GM19324 (cell line): ENCODE results near the gene PSMA7.
A peak's percentile ranks its signal among the peaks of the same experiment; 100 is the strongest.

Experiments
- ATAC-seq: cut with Tn5 transposase; IDR thresholded peaks from one replicate; pipeline ENCODE4 v1.9.1; 2021; ENCODE audit warnings: mild to moderate bottlenecking, moderate library complexity; ENCODE audit not compliant: unreplicated experiment, low FRiP score

Gene PSMA7

DNA sequence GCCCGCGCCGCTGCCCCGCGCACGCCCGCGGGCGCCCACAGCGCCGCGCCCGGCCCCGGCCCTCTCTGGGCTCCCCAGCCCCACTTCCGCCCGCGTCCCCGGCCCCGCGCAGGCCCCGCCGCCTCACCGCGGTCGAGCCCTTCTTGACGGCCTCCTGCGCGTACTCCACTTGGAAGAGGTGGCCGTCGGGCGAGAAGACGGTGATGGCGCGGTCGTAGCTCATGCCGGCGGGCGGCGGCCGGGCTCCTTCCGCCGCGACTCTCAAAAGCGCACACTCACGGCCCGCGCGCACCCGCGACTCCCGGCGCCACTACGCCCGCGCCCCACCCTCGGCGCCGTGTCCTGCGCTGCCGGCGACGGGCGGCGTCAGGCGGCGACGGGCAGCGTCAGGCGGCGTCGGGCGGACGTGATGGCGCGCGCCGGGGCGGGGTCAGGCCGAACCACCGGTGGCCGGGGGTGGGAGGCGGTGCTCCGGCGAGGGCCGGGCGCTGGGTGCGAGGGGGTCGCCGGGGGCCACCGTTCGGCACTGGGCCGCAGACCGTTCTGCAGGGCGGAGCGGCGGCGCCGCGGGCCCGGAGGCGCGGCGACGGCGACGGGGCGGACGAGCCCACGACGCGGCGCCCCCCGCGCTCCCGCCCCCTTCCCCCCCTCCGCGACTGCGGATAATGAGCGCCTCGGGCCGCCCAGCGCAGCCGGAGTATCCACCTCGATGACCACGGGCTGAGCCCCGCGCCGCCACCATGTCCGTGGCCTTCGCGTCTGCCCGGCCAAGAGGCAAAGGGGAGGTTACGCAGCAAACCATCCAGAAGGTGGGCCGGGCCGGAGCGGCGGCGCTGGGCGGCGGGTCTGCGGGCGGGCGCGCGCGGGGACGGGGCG, at the start of gene PSMA7, which contains the start of gene SS18L1:
TSS of gene PSMA7 (minus strand) at position 314 of the 876 bp plus-strand sequence. CDS start at position 223, 91 bp downstream.
TSS of gene SS18L1 (plus strand) at position 689 of the 876 bp plus-strand sequence. CDS start at position 741, 52 bp downstream.
- ATAC-seq: peak; percentile 84

DNA sequence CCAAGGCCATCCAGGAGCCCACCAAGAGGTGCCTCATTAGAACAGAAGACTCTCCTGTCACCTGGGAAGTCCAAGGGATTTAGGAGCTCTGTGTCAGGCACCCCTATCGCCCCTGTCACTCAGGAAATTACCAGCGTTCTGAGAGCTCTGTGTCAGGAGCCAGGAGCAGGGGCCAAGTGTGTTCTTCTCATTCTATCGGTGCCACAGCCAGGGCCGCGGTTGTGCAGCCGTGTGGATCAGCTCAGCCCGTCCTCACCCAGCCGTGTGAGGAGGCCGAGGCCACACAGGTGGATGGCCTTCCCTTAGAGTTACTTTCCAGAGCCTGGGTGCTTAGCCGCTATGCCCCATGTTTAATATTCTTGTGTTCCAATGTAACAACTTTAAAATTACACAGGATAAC, 49.4 kb upstream of the PSMA7 start:
- no peak for ATAC-seq

DNA sequence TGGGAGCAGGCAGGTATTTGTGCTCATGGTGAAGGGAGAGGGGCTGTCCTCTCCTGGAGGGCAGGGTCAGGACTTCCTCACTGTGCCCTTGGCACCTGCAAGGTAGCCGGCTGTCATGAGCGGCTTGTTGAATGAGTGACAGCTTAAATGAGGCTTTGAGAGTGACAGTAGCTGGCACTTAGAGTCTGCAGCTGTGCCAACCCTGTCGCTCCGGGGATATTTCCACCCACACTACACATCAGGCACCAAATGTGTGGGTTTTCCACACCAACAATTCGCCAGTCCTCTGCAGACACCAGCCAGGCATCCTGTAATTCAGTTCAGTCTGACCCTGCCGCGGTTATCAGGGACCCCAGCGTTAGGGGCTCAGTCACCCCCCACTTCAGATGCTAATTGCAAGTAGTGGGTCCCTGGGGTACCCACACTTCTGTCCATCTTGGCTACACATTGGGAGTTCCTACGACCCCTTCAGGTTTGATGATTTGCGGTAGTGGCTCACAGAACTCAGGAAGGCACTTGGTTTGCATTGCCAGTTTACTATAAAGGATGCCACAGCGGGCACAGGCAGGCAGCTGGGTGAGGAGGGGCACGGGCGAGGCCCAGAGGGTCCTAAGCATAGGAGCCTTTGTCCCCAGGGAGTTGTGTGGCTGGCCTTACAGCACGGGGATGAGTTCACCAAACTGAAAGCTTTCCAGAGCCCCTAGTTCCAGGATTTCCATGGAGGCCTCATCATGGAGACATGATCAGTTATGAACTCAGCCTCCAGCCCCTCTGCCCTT, 48.8 kb upstream of the PSMA7 start:
- no peak for ATAC-seq

DNA sequence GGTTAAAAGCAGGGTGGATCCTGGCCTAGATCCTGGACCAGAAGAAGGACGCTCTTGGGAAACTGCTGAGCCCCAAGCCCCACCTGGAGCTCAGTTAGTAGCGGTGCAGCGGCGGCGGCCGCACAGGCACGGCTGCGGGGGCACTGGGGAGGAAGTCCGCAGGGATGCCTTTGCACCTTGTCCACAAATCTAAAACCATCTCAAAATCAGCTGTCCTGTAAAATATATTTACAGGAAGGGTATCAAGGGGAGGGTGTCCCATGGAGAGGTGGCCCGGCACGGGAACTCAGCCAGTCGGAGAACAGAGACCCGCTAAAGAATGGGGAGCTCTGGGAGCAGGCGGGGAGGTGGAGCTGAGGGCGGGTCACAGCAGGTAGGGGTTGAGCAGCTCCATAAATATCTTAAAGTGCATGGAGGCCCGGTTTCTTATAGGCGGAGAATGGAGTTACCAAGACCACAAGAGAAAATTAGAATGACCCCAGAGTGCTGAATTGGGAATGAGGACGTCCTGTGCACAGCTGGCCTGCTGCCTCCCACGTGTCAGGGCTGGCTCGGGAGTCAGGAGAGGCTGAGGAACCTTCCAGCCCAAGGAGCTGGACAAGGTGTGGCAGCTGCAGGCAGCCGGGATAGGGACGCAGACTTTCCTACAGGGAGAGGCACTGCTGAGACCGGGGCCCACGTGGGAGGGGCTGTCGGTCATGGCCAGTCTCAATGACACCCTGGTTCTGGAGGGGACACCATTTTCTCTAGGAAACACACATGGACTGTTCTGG, 47.6 kb upstream of the PSMA7 start:
- ATAC-seq: no peak

DNA sequence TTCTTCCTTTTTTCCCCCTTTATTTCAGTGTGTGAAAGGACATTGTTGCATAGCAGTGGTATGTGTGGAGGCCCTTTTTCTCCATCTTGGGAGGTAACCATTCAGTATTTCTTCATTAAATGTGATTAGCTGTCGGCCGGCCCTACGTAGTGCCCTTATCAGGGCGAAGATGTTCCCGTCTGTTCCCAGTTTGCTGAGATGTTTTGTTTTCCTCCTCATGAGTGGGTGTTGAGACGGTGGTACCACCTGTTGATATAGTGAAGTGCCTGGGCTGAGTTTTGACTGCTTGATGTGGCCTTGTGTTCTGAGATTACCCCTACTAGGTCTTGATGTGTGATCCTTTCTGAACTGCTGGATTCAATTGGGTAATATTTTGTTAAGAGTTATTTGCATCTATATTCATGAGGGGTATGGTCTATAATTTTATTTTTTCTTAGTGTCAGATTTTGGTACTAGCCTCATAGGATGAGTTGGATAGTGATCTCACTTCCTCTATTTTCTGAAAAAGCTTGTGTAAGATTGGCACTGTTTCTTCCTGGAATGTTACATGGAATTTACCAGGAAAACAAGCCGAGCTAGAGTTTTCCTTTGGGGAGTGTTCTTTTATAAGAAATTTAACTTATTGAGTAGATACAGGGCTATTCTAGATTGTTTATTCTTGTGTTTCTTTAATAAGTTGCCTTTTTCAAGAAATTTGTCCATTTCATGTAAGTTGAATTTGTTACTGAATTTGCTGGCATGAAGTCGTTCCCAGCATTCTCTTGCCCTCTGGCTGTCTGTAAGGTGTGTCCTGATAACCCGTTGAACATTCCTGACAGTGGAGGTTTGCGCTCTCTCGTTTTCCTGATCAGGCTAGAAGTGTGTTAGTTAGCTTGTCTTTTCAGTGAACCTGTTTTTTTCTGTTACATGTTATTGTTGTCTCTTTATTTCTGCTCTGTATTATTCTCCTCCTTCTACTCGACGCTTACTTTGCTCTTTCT, 44.0 kb upstream of the PSMA7 start:
- ATAC-seq: no peak

DNA sequence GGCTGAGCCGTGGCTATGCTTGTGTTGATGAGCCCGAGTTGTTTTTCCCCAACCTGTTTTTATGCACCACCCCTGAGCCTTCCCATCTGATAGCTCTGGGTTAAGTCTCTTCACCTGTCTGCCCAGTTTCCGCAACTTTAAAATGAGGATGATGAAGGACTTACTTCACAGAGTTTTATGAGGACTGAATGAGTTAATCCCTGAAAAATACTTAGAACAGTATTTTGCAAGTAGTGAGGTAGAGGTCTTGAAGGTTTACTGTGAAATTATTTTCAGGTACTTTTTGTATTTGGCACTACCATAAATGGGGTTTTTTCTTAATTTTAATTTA, 42.9 kb upstream of the PSMA7 start:
- no peak for ATAC-seq

DNA sequence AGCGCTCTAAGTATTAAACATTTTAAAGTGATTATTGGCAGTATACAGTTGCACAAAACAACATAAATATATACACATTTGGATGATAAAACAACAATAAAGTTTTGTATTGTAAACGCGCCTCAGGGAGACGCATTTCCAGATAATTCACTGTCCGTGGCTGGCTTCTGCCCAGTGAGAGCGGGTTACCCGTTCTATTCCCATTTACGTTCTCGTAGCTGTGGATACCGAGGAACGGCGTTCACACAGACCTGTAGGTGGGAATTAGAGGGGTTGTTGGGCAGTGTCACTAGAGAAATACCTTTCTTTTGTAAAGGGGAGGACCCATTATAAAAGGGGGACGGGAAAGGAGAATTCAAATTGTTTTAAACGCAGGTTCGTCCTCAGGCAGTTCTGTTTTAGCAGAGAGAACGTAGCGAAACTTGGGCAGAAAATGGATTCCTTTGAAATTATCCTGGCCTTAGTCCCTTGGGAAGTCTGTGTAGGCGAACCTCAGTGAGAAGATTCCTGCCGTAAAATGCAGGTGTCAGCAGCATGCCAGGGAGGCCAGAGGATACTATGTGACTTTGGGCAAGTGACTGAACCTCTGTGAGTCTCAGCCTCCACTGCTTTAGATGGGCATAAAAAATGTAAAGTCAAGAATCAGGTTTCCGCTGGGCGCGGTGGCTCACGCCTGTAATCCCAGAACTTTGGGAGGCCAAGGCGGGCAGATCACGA, 40.4 kb upstream of the PSMA7 start:
- no peak for ATAC-seq

DNA sequence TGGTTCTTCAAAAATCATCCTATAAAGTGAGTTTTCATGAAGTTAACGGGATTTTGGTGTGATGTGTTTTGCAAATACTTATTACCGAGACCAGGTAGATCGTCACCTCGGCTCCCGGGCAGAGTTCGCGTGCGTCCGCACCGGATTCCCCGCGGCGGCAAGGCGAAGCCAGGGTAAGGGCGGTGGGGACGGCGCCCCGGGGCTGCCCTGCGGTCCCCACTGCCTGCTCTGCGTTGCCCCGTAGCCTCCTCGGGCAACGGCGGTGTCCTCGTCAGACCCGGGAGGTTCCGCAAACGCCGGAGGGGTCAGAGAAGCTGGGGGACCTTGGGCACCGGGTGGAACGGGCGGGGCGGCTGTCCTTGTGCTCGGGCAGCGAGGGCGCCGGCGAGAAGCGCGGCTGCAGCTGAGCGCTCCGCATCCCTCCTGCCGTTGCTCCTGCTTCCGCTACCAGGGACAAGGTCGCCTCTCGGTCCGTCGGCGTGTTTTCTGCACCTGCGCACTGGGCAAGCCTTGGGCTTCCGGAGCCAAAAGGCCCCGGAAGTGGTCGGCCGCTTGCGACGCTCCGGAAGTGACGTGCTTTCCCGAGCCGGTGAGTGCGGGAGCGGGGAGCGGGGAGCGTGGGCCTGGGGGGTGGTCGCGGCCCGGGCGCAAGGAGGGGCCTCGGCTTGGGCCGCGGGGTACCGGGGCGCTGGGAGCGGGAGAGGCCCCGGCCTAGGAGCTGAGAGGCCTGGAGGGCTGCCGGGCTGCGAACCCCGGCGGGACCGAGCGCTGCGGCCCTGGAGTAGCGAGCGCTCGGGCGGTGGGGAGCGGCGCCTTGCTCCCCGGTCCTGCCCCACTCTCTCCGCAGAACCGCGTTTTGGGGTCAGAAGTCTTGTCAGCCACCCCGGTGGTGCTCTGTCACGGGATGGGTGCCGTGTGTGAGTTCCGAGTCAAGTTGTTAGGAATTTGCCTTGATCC, 39.6 kb upstream of the PSMA7 start, which contains the start of gene MTG2:
TSS of gene MTG2 (plus strand) at position 560 of the 957 bp plus-strand sequence. CDS start 10,393 bp downstream, outside the sequence.
- peak; percentile 95 for ATAC-seq

DNA sequence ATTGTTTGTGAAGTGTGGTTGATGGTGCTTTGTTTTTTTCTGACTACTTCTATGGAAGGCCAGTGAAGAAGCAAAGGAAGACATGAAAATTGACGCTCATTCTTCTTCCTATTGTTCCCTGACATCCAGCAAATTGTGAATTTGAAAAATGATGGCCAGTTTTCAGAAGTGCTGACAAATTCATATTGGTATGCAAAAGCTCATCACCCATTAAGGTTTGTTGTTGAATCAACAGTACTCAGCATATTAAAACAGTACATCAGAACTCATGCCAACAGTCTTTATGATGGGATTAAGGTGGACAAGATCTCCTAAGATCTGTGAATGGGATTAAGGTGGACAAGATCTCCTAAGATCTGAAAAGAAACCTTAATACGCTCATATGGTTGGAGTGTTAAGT, 38.6 kb upstream of the PSMA7 start:
- no peak for ATAC-seq

DNA sequence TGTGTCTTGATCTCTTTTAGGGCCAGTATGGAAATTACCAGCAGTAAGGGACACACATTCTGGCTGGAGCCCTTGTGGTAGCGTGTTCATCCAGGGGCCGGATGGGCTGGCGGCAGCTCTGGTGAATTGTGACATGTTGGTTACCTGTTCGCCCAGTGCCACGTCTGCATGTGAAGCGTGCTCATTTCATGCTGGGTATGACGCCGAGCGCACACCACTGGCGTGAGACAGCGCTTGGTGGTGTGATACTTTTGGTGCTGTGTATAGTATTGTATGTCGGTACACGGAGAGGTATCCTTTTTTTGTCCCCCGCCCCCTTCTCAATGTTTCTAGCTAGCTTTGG, 35.9 kb upstream of the PSMA7 start:
- no peak for ATAC-seq

DNA sequence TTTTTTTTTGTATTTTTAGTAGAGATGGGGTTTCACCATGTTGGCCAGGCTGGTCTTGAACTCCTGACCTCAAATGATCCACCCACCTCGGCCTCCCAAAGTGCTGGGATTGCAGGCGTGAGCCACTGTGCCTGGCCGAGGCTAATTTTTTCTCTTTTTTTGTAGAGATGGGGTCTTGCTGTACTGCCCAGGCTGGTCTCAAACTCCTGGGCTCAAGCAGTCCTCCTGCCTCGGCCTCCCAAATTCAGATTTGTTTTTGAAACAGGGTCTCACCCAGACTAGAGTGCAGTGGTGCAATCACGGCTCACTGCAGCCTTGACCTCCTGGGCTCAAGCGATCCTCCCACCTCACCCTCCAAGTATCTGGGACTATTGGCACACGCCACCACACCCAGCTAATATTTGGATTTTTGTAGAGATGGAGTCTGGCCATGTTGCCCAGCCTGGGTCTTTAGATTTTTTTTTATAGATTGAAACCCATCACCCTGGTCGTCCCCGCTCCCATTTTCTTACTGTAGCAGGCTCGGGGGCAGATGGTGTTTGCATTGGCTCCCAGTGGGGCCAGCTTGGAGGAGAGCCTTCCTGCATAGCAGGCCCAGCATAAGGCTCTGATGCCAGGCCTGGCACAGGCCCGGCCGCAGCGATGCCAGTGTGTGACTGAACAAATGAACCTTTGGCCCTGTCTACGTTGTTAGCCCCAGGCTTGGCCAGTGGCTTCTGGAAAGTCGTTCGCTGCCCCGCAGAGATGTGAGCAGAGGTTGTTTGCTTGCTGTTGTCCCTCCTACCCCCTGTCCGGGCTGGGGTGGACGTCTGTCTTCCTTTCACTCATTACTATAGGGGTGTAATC, 35.3 kb upstream of the PSMA7 start:
- ATAC-seq: no peak

DNA sequence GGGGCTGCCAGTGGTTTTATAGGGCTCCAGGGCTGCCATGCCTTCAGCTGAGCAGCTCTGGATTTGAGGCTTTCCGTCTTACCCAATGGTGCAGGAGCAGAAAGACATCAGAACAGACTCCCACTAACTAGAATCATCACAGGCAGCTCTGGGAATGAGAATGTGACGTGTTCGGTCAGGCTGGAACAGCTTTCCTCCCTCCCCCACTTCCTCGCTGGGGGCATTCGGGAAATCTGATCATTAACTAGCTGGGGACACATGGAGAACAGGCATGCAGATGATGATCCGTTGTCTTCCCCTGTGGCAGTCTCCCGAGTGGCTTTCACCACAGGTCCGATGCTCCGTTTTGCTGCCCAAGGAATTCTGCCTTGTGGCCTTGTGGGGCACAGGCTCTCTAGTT, 34.1 kb upstream of the PSMA7 start:
- no peak for ATAC-seq

DNA sequence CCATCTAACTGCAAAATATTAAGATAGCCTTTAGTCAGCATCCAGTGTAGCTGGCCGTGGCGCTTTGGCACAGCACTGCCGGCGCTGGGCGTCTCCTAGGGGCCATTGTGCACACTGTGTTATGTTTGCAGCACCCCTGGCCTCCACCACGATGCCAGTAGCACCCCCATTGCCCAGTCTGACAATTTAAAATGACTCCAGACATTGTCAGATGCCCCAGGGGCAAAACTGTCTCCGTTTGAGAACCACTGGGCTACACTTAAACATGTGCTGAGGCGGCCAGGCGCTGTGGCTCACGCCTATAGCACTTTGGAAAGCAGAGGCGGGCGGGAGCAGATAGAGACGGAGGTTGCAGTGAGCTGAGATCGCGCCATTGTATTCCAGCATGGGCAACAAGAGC, 33.7 kb upstream of the PSMA7 start:
- ATAC-seq: no peak

DNA sequence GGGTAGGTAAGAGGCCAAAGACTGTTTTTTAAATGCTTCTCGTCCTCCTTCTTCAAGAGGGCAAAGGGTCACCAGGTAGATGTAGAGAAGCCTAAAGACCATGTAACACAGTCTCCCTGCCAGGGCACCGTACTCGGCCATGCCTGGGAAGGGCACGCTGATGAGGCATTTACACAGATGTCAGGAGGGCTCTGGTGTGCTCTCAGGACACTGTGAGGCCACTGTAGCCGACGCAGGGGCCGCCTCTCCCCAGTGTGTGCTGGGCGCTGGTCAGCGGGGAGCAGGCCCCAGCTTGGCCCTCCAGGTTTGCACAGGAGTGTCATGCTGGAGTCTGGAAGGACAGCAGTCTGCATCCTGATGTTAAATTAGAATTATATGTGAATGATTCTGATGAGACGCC, 32.5 kb upstream of the PSMA7 start:
- ATAC-seq: no peak

DNA sequence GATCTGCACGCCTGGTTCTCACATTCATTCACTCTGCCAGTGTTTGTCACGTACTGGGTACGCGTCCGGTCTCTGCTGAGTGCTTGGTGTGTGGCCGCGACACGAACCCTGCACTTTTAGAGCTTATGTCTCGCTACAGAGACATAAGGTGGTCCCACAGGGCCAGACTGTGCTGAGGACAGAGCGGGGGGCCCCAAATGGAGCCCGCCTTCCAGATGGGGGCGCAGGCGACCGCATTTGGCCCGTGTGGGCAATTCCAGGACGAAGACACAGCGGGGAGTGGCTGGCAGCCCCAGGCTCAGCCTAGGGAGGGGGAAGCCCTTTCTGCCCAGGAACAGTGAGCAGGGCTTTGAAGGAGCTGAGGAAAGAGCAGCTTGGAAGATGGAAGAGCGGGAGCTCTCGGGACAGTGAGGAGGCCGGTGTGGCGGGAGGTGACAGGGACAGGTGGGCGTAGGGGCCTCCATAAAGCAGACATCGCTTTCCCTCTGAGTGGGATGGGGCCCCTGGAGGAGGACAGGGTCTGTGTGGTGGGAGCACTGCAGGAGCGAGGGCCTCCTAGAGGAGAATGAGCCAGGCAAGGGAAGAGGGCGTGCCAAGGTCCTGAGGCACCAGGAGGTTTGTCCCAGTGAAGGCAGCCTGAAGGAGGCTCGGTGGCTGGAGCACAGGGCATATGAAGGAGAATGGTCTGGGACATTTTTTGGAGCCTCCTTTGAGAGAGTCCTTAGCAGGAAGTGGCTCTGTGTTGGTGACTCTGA, 31.9 kb upstream of the PSMA7 start:
- ATAC-seq: no peak

DNA sequence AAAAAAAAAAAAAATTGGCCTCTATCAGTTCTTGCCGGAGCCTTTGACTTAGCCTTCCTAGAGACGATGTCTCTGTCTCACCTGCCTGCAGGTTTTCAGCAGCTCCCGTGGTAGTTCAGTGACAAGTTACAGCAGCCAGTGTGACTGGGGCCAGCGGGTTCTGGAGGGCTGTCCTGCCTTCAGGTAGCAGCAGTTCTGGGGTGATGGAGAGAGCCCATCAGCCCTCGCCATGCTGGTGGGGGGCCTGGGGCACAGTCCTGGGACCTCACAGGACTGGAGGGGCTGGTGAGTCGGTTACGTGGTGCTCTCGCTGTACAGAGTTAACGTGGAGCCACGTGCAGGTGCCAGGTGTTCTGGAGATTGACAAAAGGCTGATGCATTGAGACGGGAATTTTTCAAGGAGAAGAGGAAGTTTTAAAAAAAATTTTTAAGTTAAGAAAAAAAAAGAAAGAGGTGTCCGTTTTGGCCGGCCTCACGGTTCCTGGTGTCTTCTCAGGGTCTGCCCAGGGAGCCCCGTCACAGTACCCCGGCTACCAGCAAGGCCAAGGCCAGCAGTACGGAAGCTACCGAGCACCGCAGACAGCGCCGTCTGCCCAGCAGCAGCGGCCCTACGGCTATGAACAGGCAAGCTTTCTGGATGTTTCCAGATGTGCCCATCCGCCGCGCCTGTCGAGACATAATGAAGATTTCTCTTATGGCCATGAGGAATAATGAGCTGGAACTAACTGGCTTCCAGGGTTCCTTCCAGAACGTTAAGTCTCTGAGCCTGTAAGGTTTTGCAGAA, 31.0 kb upstream of the PSMA7 start:
- ATAC-seq: no peak
